Measurements from ENCODE around the gene SEH1L.

Gene SEH1L

DNA sequence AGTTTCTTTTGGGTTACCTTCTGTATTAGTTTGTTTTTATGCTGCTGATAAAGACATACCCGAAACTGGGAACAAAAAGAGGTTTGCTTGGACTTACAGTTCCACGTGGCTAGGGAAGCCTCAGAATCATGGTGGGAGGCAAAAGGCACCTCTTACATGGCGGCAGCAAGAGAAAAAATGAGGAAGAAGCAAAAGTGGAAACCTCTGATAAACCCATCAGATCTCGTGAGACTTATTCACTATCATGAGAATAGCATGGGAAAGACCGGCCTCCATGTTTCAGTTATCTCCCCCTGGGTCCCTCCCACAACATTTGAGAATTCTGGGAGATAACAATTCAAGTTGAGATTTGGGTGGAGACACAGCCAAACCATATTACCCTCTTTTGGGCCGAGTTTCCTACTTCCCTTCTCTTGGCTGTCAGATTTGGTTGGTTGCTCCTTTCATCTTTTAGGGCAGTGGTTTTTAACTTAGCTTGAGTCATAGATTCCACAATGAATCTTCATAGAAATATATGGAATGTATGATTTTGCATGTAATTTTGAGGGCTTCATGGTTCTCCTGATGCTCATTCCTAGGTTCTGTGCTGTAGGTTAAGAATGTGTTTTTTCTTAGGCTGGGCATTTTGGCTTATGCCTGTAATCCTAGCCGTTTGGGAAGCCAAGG is 87.6 kb downstream of the SEH1L start:
- in situ Hi-C loops (cut with HindIII; ENCODE audit: low pct_ligation_motif_present, low sequenced_read_pairs) = no loop called here
- no peaks in the 10 kb centered on the region for H3K27me3 ChIP-seq (replicated peaks)
- no peak overlapping the region for H3K27ac ChIP-seq
- no peak overlapping the region for H3K4me3 ChIP-seq (ENCODE audit: low read depth, low read length)
- TF ChIP-seq, protein P1, sequence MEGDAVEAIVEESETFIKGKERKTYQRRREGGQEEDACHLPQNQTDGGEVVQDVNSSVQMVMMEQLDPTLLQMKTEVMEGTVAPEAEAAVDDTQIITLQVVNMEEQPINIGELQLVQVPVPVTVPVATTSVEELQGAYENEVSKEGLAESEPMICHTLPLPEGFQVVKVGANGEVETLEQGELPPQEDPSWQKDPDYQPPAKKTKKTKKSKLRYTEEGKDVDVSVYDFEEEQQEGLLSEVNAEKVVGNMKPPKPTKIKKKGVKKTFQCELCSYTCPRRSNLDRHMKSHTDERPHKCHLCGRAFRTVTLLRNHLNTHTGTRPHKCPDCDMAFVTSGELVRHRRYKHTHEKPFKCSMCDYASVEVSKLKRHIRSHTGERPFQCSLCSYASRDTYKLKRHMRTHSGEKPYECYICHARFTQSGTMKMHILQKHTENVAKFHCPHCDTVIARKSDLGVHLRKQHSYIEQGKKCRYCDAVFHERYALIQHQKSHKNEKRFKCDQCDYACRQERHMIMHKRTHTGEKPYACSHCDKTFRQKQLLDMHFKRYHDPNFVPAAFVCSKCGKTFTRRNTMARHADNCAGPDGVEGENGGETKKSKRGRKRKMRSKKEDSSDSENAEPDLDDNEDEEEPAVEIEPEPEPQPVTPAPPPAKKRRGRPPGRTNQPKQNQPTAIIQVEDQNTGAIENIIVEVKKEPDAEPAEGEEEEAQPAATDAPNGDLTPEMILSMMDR (IDR thresholded peaks at IDR 0.05; ENCODE audit: low read depth, low read length, missing control alignments) = no peak
- no peak for DNase-seq
- peaks cover 7% of the 10 kb centered on the region for H3K36me3 ChIP-seq (replicated peaks)

DNA sequence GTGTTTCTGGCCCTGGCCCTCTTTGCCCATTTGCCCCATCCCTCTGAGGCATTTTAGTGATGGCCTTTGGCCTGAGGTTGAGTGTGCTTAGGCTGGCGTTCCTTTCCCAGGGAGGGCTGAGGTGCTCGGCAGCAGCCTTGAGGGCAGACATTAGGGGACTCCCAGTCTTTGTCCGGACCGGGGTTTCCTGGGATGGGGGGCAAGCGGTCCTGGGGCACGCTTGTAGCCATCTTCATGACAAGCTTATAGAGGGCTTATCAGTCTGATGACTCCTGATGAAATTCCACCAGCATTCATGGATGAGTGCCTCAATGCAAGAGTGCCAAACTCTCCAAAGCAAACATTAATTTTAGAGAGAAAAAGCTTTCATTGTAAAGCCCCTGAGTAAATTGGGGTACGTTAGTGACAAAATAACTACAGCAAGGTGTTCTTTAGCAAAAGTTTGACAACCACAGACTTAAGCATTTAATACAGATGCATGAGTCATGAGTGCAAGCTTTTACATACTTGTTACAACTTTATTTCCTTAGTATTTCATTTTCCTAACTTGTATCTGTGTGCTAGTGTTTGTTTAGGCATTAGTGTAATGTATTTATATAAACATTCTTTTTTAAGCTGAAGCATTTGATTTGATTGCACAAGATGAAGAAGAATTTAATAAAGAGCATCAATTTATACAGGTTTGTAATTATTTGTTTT is 89.0 kb downstream of the SEH1L start:
- Histone ChIP-seq H3K36me3 (replicated peaks) (peaks cover 2% of the 10 kb centered on the region), H3K4me3 (ENCODE audit: low read depth, low read length) (no peak overlapping the region), H3K27ac (no peak overlapping the region), H3K27me3 (replicated peaks) (no peaks in the 10 kb centered on the region)
- DNase-seq = no peak
- in situ Hi-C loops (cut with HindIII; ENCODE audit: low pct_ligation_motif_present, low sequenced_read_pairs) = no loop called here
- TF ChIP-seq, protein P1 (IDR thresholded peaks at IDR 0.05; ENCODE audit: low read depth, low read length, missing control alignments) = no peak
